Stimulated activated CD4-positive, alpha-beta T cell treated with anti-CD3 and anti-CD28 coated beads, Interleukin-12 subunit alpha, Interleukin-12 subunit beta, amount 100 ng/mL, for 4 hours (primary cell): ENCODE results near the gene NCF4.
A peak's percentile ranks its signal among the peaks of the same experiment; 100 is the strongest.

ENCODE experiments used
- DNase-seq: peaks from one replicate; pipeline ENCODE4 v3.0.0-alpha.2; 2020

NCF4 gene

GRCh38 chr22:36860821-36861659 is at the start of gene NCF4:
TSS of gene NCF4 (plus strand) at chr22:36861006. CDS start at chr22:36861172, 166 bp downstream.
- peak; percentile 13 for DNase-seq

DNA sequence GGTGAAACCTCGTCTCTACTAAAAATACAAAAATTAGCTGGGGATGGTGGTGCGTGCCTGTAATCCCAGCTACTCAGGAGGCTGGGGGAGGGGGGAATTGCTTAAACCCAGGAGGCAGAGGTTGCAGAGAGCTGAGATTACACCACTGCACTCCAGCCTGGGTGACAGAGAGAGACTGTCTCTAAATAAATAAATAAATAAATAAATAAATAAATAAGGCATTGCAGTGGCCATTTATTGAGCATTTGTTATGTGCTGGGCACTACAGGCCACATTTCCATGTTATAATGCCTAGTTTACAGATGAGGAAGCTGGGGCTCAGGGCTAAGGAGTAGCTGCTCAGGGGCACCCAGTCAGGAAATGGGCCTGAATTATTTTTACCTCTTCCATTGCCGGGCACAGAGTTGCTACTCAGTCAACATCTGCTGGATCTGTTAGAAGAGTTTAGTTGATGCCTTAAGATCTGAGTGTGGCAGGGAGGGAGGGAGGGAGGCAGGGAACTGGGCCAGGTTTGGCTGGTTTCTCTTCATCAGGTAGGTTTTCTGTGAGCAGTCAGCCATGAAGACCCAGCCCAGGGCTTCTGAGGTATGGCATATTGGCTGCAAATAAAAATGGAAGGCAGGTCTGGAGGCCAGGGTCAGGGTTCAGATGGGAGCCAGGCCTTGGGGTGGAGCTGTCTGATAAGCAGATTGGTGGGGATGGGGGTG is 49.6 kb upstream of the NCF4 start:
- no peak for DNase-seq

- no peak for DNase-seq
These were observed 46.0 kb upstream of the NCF4 start for GRCh38 chr22:36814801-36815200.

DNA sequence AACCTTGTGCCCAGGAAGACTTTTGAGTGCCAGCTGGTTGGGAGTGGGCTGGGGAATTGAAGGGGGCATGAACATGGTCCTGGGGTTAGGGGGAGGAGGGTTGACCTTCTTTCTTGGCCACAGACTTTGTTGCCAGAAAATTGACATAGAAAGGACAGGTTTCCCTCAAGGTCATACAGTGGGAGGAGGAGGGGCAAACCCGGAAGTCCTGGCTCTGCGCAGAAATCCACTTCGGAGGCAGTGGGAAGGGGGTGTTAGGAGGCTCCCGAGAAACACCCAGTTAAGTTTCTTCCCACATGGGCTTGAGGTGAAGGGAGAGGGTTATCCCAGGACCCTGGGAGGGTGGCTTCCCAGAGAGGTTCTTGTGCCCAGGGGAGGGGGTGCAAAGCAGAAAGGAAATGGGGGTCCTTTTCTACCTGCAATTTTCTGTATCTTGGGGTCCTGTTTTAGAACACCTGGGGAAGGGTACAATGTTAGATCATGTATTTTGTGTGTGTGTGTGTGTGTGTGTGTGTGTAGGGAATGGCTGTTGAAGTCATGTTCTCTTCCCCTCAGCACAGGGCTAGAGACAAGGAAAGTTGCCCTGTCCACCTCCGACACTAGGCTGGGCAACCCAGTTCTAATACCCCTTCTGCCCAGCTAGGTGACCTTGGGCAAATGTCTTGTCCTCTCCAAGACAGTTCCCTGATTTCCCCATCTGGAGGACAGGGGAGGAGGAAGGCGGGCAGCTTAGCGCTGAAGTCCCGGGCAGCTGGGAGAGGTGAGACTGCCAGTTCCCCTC is 45.1 kb upstream of the NCF4 start:
- DNase-seq, result no peak

GRCh38 chr22:36816339-36816635 is 44.5 kb upstream of the NCF4 start:
- DNase-seq, result no peak

- DNase-seq, result no peak
These were observed 43.9 kb upstream of the NCF4 start, which contains the start of gene PVALB for GRCh38 chr22:36816636-36817524. TSS of gene PVALB (minus strand) at chr22:36817035. CDS start at chr22:36817005, 30 bp downstream.

- DNase-seq, result no peak
These were observed 43.3 kb upstream of the NCF4 start for GRCh38 chr22:36817525-36817848.

DNA sequence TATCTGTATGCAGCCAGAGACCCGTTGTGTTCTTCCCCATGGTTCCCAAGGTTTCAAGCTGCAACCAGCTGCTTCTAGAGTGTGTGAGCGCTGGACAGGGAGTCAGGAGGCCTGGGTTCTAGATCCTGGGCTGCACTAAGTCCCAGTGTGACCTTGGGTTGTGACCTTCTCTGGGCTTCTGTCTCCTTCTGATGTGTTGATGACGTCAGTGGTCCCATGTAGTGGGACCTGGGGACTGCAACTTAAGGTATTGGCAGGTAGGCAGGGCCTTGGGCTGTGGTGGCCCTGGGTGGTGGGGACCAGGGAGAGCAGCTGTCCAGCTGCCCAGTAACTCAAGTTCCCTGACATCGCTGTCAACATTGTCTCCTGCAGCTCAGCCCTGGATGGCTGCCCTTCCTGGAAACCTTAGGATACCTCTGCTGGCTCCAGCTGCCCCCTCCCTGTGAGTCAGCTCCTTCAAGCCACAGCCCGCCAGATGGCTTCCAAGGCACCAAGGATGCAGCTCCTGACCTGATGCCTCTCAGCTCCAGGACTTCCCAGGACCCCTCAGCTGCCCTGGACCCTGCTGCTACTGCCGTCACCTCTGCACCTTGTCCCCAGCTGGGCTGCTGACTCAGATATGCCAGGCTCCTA is 42.7 kb upstream of the NCF4 start:
- no peak for DNase-seq

DNA sequence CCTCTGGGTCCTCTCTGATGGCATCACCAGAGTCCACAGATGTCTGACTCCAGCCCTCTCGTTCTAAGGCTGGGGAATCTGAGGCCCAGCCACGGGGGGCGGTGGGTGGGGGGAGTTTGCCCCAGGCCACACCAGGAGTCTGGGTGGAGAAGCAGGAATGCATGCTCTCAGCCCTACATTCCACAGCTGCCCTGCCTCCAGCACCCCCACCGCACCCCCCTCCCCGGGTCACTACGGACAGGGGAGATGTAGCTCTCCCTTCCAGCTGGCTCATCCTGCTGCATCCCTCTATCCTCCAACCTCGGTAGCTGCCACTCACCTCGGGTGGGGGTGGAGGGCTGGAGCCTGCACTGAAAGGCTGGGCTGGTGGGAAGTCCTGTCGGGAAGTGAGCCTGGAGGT is 41.7 kb upstream of the NCF4 start:
- DNase-seq, result no peak

- DNase-seq, result no peak
These were observed 38.2 kb upstream of the NCF4 start for GRCh38 chr22:36822581-36822980.

GRCh38 chr22:36823186-36823839 is 37.5 kb upstream of the NCF4 start:
- DNase-seq, result no peak

- DNase-seq, result no peak
These were observed 36.2 kb upstream of the NCF4 start for GRCh38 chr22:36824655-36825054.

- DNase-seq, result no peak
These were observed 34.5 kb upstream of the NCF4 start for GRCh38 chr22:36826262-36826661.

DNA sequence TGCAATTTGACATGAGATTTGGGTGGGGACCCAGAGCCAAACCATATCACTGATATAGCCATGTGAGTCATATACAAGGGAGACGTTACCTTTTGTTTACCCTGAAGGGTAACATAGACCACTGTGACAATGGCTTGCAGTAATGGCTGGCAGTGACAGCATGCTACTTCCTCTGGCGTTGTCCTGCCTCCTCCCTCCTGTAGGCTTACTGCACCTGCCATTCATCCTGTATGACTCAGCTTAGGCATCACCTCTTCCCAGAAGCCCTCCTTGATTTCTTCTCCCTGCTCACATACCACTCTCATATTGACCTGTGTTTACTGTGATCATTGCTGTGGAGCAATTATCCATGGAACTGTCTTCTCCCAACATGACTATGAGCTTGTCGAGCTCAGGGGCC is 32.0 kb upstream of the NCF4 start:
- no peak for DNase-seq

- no peak for DNase-seq
These were observed 31.3 kb upstream of the NCF4 start for GRCh38 chr22:36829370-36830002.

- DNase-seq, result no peak
These were observed 30.2 kb upstream of the NCF4 start for GRCh38 chr22:36830601-36831000.

DNA sequence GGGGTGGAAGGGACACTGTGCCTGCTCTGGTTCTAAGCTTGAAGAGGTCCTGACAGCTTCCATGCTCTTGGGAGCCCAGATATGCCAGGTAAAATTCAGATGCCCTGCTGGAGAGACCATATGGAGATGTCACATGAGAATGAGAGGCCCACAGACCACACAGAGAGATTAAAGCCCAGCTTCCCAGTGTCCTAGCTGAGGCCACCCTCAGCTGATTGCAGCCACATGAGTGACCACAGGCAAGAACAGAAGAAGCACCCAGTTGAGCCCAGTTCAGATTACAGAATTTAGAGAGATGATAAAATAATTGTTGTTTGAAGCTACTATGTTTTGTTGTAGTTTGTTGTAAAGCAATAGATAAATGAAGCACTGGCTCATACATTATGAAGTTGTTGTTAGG is 29.6 kb upstream of the NCF4 start:
- no peak for DNase-seq

- DNase-seq, result no peak
These were observed 29.1 kb upstream of the NCF4 start for GRCh38 chr22:36831717-36832116.

DNA sequence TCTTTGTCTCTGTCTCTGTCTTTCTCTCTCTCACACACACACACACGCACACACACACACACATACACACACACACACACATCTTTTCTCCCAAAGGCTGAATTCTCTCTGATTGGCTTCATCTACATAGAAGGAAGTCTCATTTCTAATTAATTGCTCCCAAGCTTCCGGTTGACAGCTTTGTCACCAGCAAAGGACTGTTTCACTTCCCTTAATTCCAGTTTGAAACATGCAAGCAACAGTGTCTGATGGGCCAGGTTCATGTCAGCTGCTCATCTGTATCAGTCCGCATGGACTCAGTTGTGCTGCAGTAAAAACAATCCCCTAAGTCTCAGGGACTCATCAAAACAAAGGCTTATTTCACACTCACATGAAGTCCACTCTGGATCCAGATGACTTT is 27.7 kb upstream of the NCF4 start:
- DNase-seq, result no peak

- DNase-seq, result no peak
These were observed 24.9 kb upstream of the NCF4 start for GRCh38 chr22:36835903-36836302.
